SH-SY5Y (cell line): ENCODE data around the gene MTREX.

ENCODE experiments used
- GATA2 ChIP-seq: IDR thresholded peaks from 2 replicates; pipeline ENCODE4 v1.6.1; 2011; ENCODE audit warnings: mild to moderate bottlenecking, low read depth, low read length
- GATA3 ChIP-seq: IDR thresholded peaks from 2 replicates; pipeline ENCODE4 v1.6.1; 2011; ENCODE audit warnings: low read depth, mild to moderate bottlenecking, low read length, moderate library complexity

DNA sequence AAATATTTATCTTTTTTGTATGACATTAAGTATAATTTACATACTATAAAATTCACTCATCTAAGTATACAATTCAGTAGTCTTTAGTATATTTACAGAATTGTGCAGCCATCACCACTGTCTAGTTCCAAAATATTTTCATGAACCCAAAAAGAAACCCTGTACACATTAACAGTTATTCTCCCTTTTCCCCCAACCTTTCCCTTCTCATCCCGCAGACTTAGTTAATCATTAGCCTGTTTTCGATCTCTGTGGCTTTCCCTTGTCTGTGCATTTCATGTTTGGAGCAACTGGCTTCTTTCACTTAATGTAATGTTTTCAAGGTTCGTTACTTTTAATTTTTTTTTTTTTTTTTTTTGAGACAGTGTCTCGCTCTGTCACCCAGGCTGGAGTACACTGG is 37.5 kb downstream of the MTREX start:
- TF ChIP-seq GATA2, result no peak
- TF ChIP-seq GATA3, result no peak
